ENCODE measurements around the gene KCNE4. TPM values are rescaled to one million over a fixed set of nuclear protein-coding genes. Genes with fewer than 3 reads are reported as not detected.
A peak's percentile ranks its signal among the peaks of the same experiment; 100 is the strongest.

The KCNE4 gene
- total RNA-seq, 1 experiment from 2014 or later: not detected

GRCh38 chr2:223097888-223098383 lies 45.9 kb downstream of the KCNE4 start:
- no peak for TF ChIP-seq CTCF (IDR thresholded peaks at IDR 0.05; ENCODE audit: unreplicated experiment)
- Mint-ChIP-seq H3K4me1 (ENCODE audit: insufficient read depth, unreplicated experiment) (peaks cover 13% of the 10 kb centered on the region), H3K27me3 (ENCODE audit: insufficient read depth, unreplicated experiment) (no peaks in the 10 kb centered on the region), H3K36me3 (ENCODE audit: insufficient read depth, unreplicated experiment) (no peaks in the 10 kb centered on the region), H3K27ac (ENCODE audit: low read depth, unreplicated experiment) (no peak overlapping the region), H3K4me3 (ENCODE audit: unreplicated experiment) (no peak overlapping the region), H3K9me3 (ENCODE audit: unreplicated experiment) (no peaks in the 10 kb centered on the region)
- CTCF ChIA-PET: interaction anchor here (0.7 to 1.5 kb wide), 3 partner anchors 8 to 264 kb away, joined by 3 to 4 read pairs (median 3); no protein-coding TSS in a partner anchor
- intact Hi-C loops (cut with micrococcal nuclease): no loop called here
- BruUV-seq (replicated peaks): no TSS peak
- POLR2A ChIA-PET: interaction anchor here (1.0 kb wide), 1 partner anchor 16 kb away, joined by 3 read pairs; no protein-coding TSS in a partner anchor
- no peak for DNase-seq (ENCODE audit: unreplicated experiment)

- no peak overlapping the region for H3K27ac Mint-ChIP-seq (ENCODE audit: low read depth, unreplicated experiment)
- BruUV-seq (replicated peaks): no TSS peak
Measured at GRCh38 chr2:223099561-223099960, 47.6 kb downstream of the KCNE4 start.

GRCh38 chr2:223100061-223100511 lies 48.1 kb downstream of the KCNE4 start:
- Mint-ChIP-seq H3K27ac (ENCODE audit: low read depth, unreplicated experiment) (no peak overlapping the region), H3K36me3 (ENCODE audit: insufficient read depth, unreplicated experiment) (no peaks in the 10 kb centered on the region), H3K27me3 (ENCODE audit: insufficient read depth, unreplicated experiment) (no peaks in the 10 kb centered on the region), H3K4me1 (ENCODE audit: insufficient read depth, unreplicated experiment) (peaks cover 13% of the 10 kb centered on the region), H3K4me3 (ENCODE audit: unreplicated experiment) (no peak overlapping the region), H3K9me3 (ENCODE audit: unreplicated experiment) (no peaks in the 10 kb centered on the region)
- intact Hi-C loops (cut with micrococcal nuclease): loop anchor here (10.0 kb wide), 1 partner anchor 695 kb away; no protein-coding TSS in a partner anchor
- DNase-seq (ENCODE audit: unreplicated experiment): no peak
- ChIA-PET CTCF (interaction anchor here (0.6 to 4.5 kb wide), 6 partner anchors 13 to 648 kb away, joined by 3 to 35 read pairs (median 10); no protein-coding TSS in a partner anchor), POLR2A (interaction anchor here (0.6 to 0.7 kb wide), 2 partner anchors 124 to 130 kb away, joined by 3 read pairs; no protein-coding TSS in a partner anchor)
- no peak for TF ChIP-seq CTCF (IDR thresholded peaks at IDR 0.05; ENCODE audit: unreplicated experiment)
- BruUV-seq (replicated peaks): no TSS peak

More at GRCh38 chr2:223099561-223099960, 47.6 kb downstream of the KCNE4 start:
- no peak for DNase-seq (ENCODE audit: unreplicated experiment)
- no peak for TF ChIP-seq CTCF (IDR thresholded peaks at IDR 0.05; ENCODE audit: unreplicated experiment)
- H3K4me3 Mint-ChIP-seq (ENCODE audit: unreplicated experiment): no peak overlapping the region
- POLR2A ChIA-PET: interaction anchor here (0.7 kb wide), 1 partner anchor 131 kb away, joined by 3 read pairs; no protein-coding TSS in a partner anchor
- H3K36me3 Mint-ChIP-seq (ENCODE audit: insufficient read depth, unreplicated experiment): no peaks in the 10 kb centered on the region
- CTCF ChIA-PET: interaction anchor here (0.7 to 4.5 kb wide), 4 partner anchors 15 to 128 kb away, joined by 3 to 35 read pairs (median 12); no protein-coding TSS in a partner anchor
- peaks cover 13% of the 10 kb centered on the region for H3K4me1 Mint-ChIP-seq (ENCODE audit: insufficient read depth, unreplicated experiment)
- intact Hi-C loops (cut with micrococcal nuclease): no loop called here
- no peaks in the 10 kb centered on the region for H3K27me3 Mint-ChIP-seq (ENCODE audit: insufficient read depth, unreplicated experiment)
- no peaks in the 10 kb centered on the region for H3K9me3 Mint-ChIP-seq (ENCODE audit: unreplicated experiment)

GRCh38 chr2:223101340-223102039 lies 49.5 kb downstream of the KCNE4 start:
- peaks cover 13% of the 10 kb centered on the region for H3K4me1 Mint-ChIP-seq (ENCODE audit: insufficient read depth, unreplicated experiment)
- POLR2A ChIA-PET: interaction anchor here (0.6 to 1.3 kb wide), 5 partner anchors 11 to 618 kb away, joined by 3 to 5 read pairs (median 3); no protein-coding TSS in a partner anchor
- no peaks in the 10 kb centered on the region for H3K9me3 Mint-ChIP-seq (ENCODE audit: unreplicated experiment)
- intact Hi-C loops (cut with micrococcal nuclease): loop anchor here (1.0 to 10.0 kb wide), 3 partner anchors 119 to 693 kb away; no protein-coding TSS in a partner anchor
- H3K27ac Mint-ChIP-seq (ENCODE audit: low read depth, unreplicated experiment): no peak overlapping the region
- H3K27me3 Mint-ChIP-seq (ENCODE audit: insufficient read depth, unreplicated experiment): no peaks in the 10 kb centered on the region
- DNase-seq (ENCODE audit: unreplicated experiment): peak; percentile 93
- no peaks in the 10 kb centered on the region for H3K36me3 Mint-ChIP-seq (ENCODE audit: insufficient read depth, unreplicated experiment)
- peak; percentile 59 for TF ChIP-seq CTCF (IDR thresholded peaks at IDR 0.05; ENCODE audit: unreplicated experiment)
- no TSS peak for BruUV-seq (replicated peaks)
- CTCF ChIA-PET: interaction anchor here (0.5 to 4.5 kb wide), 16 partner anchors 9 to 1184 kb away, joined by 3 to 35 read pairs (median 4); no protein-coding TSS in a partner anchor
- no peak overlapping the region for H3K4me3 Mint-ChIP-seq (ENCODE audit: unreplicated experiment)
